Heart left ventricle (tissue), 16 donors: ENCODE results near the gene JAKMIP1. TPM values are rescaled to one million over a fixed set of nuclear protein-coding genes. Genes with fewer than 3 reads are reported as not detected.

Experiments
- ATAC-seq, 4 donors: fragments of 200-7000 bp; cut with Tn5 transposase; one replicate each; pipeline ENCODE4 v1.9.1; 2020 to 2022; ENCODE audit warnings: moderate library complexity in 4 of 4, mild to moderate bottlenecking in 3 of 4, moderate number of reproducible peaks in 1 of 4
- DNase-seq, 5 donors: peaks; one replicate each; pipeline ENCODE4 v3.0.0-alpha.2; 2020
- H3K27ac ChIP-seq, 12 donors: fragments of 200-600 bp; sonication (generic) in 4 of 12; one replicate each; pipeline versions ENCODE4 v1.5.0 to v1.8.0; 2016 to 2022; ENCODE audit warnings: mild to moderate bottlenecking in 2 of 12
- H3K27me3 ChIP-seq, 9 donors: fragments of 200-600 bp; sonication (generic) in 2 of 9; one replicate each; pipeline versions ENCODE4 v1.5.1 to v1.8.0; 2016 to 2022; ENCODE audit warnings: mild to moderate bottlenecking in 3 of 9
- H3K36me3 ChIP-seq, 9 donors: fragments of 200-600 bp; sonication (generic) in 2 of 9; one replicate each; pipeline versions ENCODE4 v1.5.0 to v1.8.0; 2018 to 2022; ENCODE audit warnings: mild to moderate bottlenecking in 2 of 9
- H3K4me1 ChIP-seq, 12 donors: fragments of 200-600 bp; sonication (generic) in 4 of 12; one replicate each; pipeline versions ENCODE4 v1.5.0 to v1.8.0; 2016 to 2022; ENCODE audit warnings: mild to moderate bottlenecking in 3 of 12
- H3K4me3 ChIP-seq, 12 donors: fragments of 200-600 bp; sonication (generic) in 4 of 12; one replicate each; pipeline versions ENCODE4 v1.5.0 to v1.8.0; 2017 to 2022; ENCODE audit warnings: mild to moderate bottlenecking in 9 of 12, moderate library complexity in 4 of 12
- H3K9me3 ChIP-seq, 12 donors: fragments of 200-600 bp; sonication (generic) in 4 of 12; one replicate each; pipeline versions ENCODE4 v1.5.0 to v1.8.0; 2016 to 2022; ENCODE audit warnings: mild to moderate bottlenecking in 1 of 12
- CTCF ChIP-seq, 12 donors: fragments of 200-600 bp; sonication (generic) in 4 of 12; IDR thresholded peaks; one replicate each; pipeline versions ENCODE4 v1.5.0 to v1.8.0; 2018 to 2022; ENCODE audit warnings: antibody characterized with exemption in 12 of 12, mild to moderate bottlenecking in 5 of 12
- POLR2A ChIP-seq, 2 donors: fragments of 450-650 bp; IDR thresholded peaks; one replicate each; pipeline ENCODE4 v1.6.1; 2017; ENCODE audit warnings: antibody characterized with exemption in 2 of 2, mild to moderate bottlenecking in 2 of 2, moderate library complexity in 2 of 2
- WGBS, 4 donors: extraction: QIAGEN DNeasy Blood & Tissue Kit in 2 of 4; methylation state at CpG; one replicate each; pipeline versions ENCODE4 v1.1.5 to v1.1.7; 2013 to 2018; 5-methylcytosine and 5-hydroxymethylcytosine counted together
- intact Hi-C, 10 donors: fragments of 100-400 bp; cut with DNase I; formaldehyde crosslinking; loops; one replicate each; pipeline versions ENCODE4 v1.11.1 to v1.14.2; 2022
- polyA plus RNA-seq, 2 donors: library from polyadenylated mRNA; stranded (reverse); fragments of 200-250 nt; gene quantifications; one replicate each; pipeline ENCODE4 v1.2.3, GENCODE V29; 2013
- total RNA-seq, 9 donors: library from RNA; depleted of rRNA in 2 of 9; stranded (reverse); fragments of >200 nt in 2 of 9; fragmentation: NEBNext Ultra II Directional in 3 of 9; extraction: Animal tissue kit (Norgen Biotek cat#: 25700) in 3 of 9; gene quantifications; one replicate each; pipeline versions ENCODE4 v1.1.0 to v1.2.4, GENCODE V29; 2016 to 2023
- donor health status: ischemic (EF 13 %, LVEDD 7.1; RV severe dilation, severe dysfunction).
- donor health status: healthy with polysubstance abuse.
- donor health status: DM: no; HTN: yes; CAD: no.
- donor health status: DM: no; HTN: no; CAD: no.
- donor health status: ischemic (EF 25% LVEDD 6.9; RV normal size, moderate dysfunction).
- donor health status: ischemic (EF 25% LVEDD 5.7; RV mildly dilated, moderate dysfunction).
- donor health status: healthy.
- donor health status: DM: yes; HTN: yes; CAD: no.
- donor health status: ischemic (EF 35%, LVEDD 5.7; RV mildly dilated, moderate dysfunction).
- donor health status: nonischemic (EF 11% LVEDD 7.7; RV severe dilation, severe dysfunction).
- donor health status: DM: yes; HTN: yes; CAD: no.
- donor health status: PGD.
- donor health status: ischemic (EF 29% LVEDD 5.4; RV normal size, mild dysfunction).
- donor health status: nonischemic (EF 23%, LVEDD 6.1; RV moderate dilation, normal function).

JAKMIP1 gene
- total and polyA plus RNA-seq, 11 donors: 0.01 to 0.99 (median 0.23) TPM; not detected in 6

- Histone ChIP-seq H3K27me3 (peaks cover 7 to 51% (median 26%) of the 10 kb centered on the region in 9 donors), H3K4me1 (peaks cover 0 to 9% (median 0%) of the 10 kb centered on the region in 12 donors), H3K27ac (no peak overlapping the region), H3K36me3 (no peaks in the 10 kb centered on the region), H3K9me3 (peaks cover 0 to 8% (median 0%) of the 10 kb centered on the region in 12 donors), H3K4me3 (no peak overlapping the region)
- DNase-seq (no peak), ATAC-seq (no peak)
- 66 to 76% (median 73%) methylated on average over 3 of the region's 3 CpGs for WGBS, 4 donors
- intact Hi-C loops: no loop called here
- TF ChIP-seq POLR2A (IDR thresholded peaks at IDR 0.05) (no peak), CTCF (IDR thresholded peaks at IDR 0.05) (no peak)
Observed at GRCh38 chr4:6224735-6225134, 24.4 kb upstream of the JAKMIP1 start.

GRCh38 chr4:6222761-6223292 lies 22.5 kb upstream of the JAKMIP1 start:
- DNase-seq: no peak
- Histone ChIP-seq H3K27ac (no peak overlapping the region), H3K27me3 (peaks cover 7 to 57% (median 26%) of the 10 kb centered on the region in 9 donors), H3K4me3 (no peak overlapping the region), H3K4me1 (peaks cover 0 to 9% (median 0%) of the 10 kb centered on the region in 12 donors), H3K9me3 (peaks cover 0 to 8% (median 0%) of the 10 kb centered on the region in 12 donors), H3K36me3 (no peaks in the 10 kb centered on the region)
- 62 to 66% (median 64%) methylated on average over 10 of the region's 10 CpGs for WGBS, 4 donors
- ATAC-seq: no peak
- no peak for TF ChIP-seq CTCF (IDR thresholded peaks at IDR 0.05)
- no peak for TF ChIP-seq POLR2A (IDR thresholded peaks at IDR 0.05)
- intact Hi-C loops: no loop called here

- TF ChIP-seq POLR2A (IDR thresholded peaks at IDR 0.05): no peak
- no peak for TF ChIP-seq CTCF (IDR thresholded peaks at IDR 0.05)
- intact Hi-C loops: no loop called here
- Histone ChIP-seq H3K36me3 (no peaks in the 10 kb centered on the region), H3K27ac (no peak overlapping the region), H3K4me3 (peak overlapping the region in 10 of 12 donors; percentile 16 to 46 (median 38)), H3K4me1 (peaks cover 0 to 9% (median 0%) of the 10 kb centered on the region in 12 donors), H3K9me3 (peaks cover 0 to 8% (median 0%) of the 10 kb centered on the region in 12 donors), H3K27me3 (peaks cover 7 to 57% (median 26%) of the 10 kb centered on the region in 9 donors)
- WGBS, 4 donors: 8 to 25% (median 9%) methylated on average over 39 to 84 of the region's 84 CpGs
- DNase-seq (peak in 3 of 5 donors; percentile 31 to 67 (median 63)), ATAC-seq (peak; percentile 55 to 91 (median 86))
Observed at GRCh38 chr4:6221851-6222760, 21.8 kb upstream of the JAKMIP1 start.

- Histone ChIP-seq H3K27me3 (peaks cover 7 to 57% (median 26%) of the 10 kb centered on the region in 9 donors), H3K36me3 (no peaks in the 10 kb centered on the region), H3K9me3 (peaks cover 0 to 8% (median 0%) of the 10 kb centered on the region in 12 donors), H3K27ac (no peak overlapping the region), H3K4me1 (peaks cover 0 to 9% (median 0%) of the 10 kb centered on the region in 12 donors), H3K4me3 (peak overlapping the region in 10 of 12 donors; percentile 16 to 46 (median 38))
- no peak for DNase-seq
- ATAC-seq: no peak
- TF ChIP-seq CTCF (IDR thresholded peaks at IDR 0.05): no peak
- TF ChIP-seq POLR2A (IDR thresholded peaks at IDR 0.05): no peak
- WGBS, 4 donors: 11 to 17% (median 15%) methylated on average over 16 of the region's 16 CpGs
- intact Hi-C loops: no loop called here
Observed at GRCh38 chr4:6221301-6221850, 21.0 kb upstream of the JAKMIP1 start.
